DMS114 treated with DMSO at 0.1 percent for 48 hours (cell line): ENCODE measurements around the gene MYL11.

Source experiments
- DNase-seq: peaks from one replicate; lab custom pipeline; 2025; ENCODE audit not compliant: unreplicated experiment; lab: John Stamatoyannopoulos, UW

Gene MYL11

GRCh38 chr16:30416624-30417528, 42.3 kb downstream of the MYL11 start:
- DNase-seq, result no peak

- peak; percentile 85 for DNase-seq
Observed at GRCh38 chr16:30417529-30418349, 43.1 kb downstream of the MYL11 start.

GRCh38 chr16:30418350-30419181, 44.0 kb downstream of the MYL11 start:
- DNase-seq, result no peak

- no peak for DNase-seq
Observed at GRCh38 chr16:30421010-30421409, 46.4 kb downstream of the MYL11 start.
